Nephron (organoid): ENCODE measurements around the gene ZNF785.

Experiments used
- H3K27ac Mint-ChIP-seq, 3 experiments: 2 replicates each; pipeline ENCODE4 v1.8.0; 2020; ENCODE audit warnings: mixed read lengths in 3 of 3, mild to moderate bottlenecking in 2 of 3, moderate library complexity in 1 of 3
- H3K27me3 Mint-ChIP-seq: 2 replicates; pipeline ENCODE4 v1.8.0; 2021; ENCODE audit warnings: low read depth, mild to moderate bottlenecking, moderate library complexity, mixed read lengths
- H3K36me3 Mint-ChIP-seq: 2 replicates; pipeline ENCODE4 v1.8.0; 2020; ENCODE audit warnings: low read depth, mixed read lengths
- H3K4me1 Mint-ChIP-seq: 2 replicates; pipeline ENCODE4 v1.8.0; 2020; ENCODE audit warnings: mixed read lengths
- H3K4me3 Mint-ChIP-seq, 3 experiments: 2 replicates each; pipeline ENCODE4 v1.8.0; 2020; ENCODE audit warnings: mild to moderate bottlenecking in 3 of 3, mixed read lengths in 3 of 3, moderate library complexity in 2 of 3
- H3K9me3 Mint-ChIP-seq: 2 replicates; pipeline ENCODE4 v1.8.0; 2020; ENCODE audit warnings: mixed read lengths
- CTCF ChIP-seq, 3 experiments: fragments of 200-600 bp; sonication (generic); IDR thresholded peaks; one replicate each; pipeline ENCODE4 v1.5.0; 2021; ENCODE audit warnings: antibody characterized with exemption in 3 of 3; ENCODE audit not compliant: unreplicated experiment in 3 of 3

The ZNF785 gene

GRCh38 chr16:30553393-30553899 lies 32.1 kb downstream of the ZNF785 start:
- peaks cover 34% of the 10 kb centered on the region for H3K36me3 Mint-ChIP-seq
- H3K9me3 Mint-ChIP-seq = no peaks in the 10 kb centered on the region
- H3K4me1 Mint-ChIP-seq = peaks cover 18% of the 10 kb centered on the region
- H3K27ac Mint-ChIP-seq = peak overlapping the region in 1 of 3 experiments; percentile 66
- no peaks in the 10 kb centered on the region for H3K27me3 Mint-ChIP-seq
- peak overlapping the region in 2 of 3 experiments; percentile 62 to 64 for H3K4me3 Mint-ChIP-seq
- no peak for TF ChIP-seq CTCF (IDR thresholded peaks at IDR 0.05; ENCODE audit: unreplicated experiment in 3 of 3)

- TF ChIP-seq CTCF (IDR thresholded peaks at IDR 0.05; ENCODE audit: unreplicated experiment in 3 of 3) = no peak
- H3K27ac Mint-ChIP-seq = peak overlapping the region in 1 of 3 experiments; percentile 66
- H3K4me3 Mint-ChIP-seq = no peak overlapping the region
- peaks cover 18% of the 10 kb centered on the region for H3K4me1 Mint-ChIP-seq
- H3K27me3 Mint-ChIP-seq = peaks cover 2% of the 10 kb centered on the region
- H3K36me3 Mint-ChIP-seq = peaks cover 34% of the 10 kb centered on the region
- no peaks in the 10 kb centered on the region for H3K9me3 Mint-ChIP-seq
These were observed 32.5 kb downstream of the ZNF785 start for GRCh38 chr16:30552956-30553355.

- no peak for TF ChIP-seq CTCF (IDR thresholded peaks at IDR 0.05; ENCODE audit: unreplicated experiment in 3 of 3)
- Mint-ChIP-seq H3K36me3 (peaks cover 34% of the 10 kb centered on the region), H3K9me3 (no peaks in the 10 kb centered on the region), H3K27me3 (peaks cover 3% of the 10 kb centered on the region), H3K4me1 (peaks cover 18% of the 10 kb centered on the region), H3K27ac (no peak overlapping the region), H3K4me3 (no peak overlapping the region)
These were observed 33.7 kb downstream of the ZNF785 start for GRCh38 chr16:30551781-30552180.

GRCh38 chr16:30548416-30549253 lies 36.9 kb downstream of the ZNF785 start:
- Mint-ChIP-seq H3K36me3 (peaks cover 18% of the 10 kb centered on the region), H3K4me1 (peaks cover 4% of the 10 kb centered on the region), H3K27ac (peak overlapping the region in 1 of 3 experiments; percentile 41), H3K9me3 (no peaks in the 10 kb centered on the region), H3K27me3 (peaks cover 3% of the 10 kb centered on the region), H3K4me3 (no peak overlapping the region)
- TF ChIP-seq CTCF (IDR thresholded peaks at IDR 0.05; ENCODE audit: unreplicated experiment in 3 of 3) = no peak

GRCh38 chr16:30546115-30546514 lies 39.4 kb downstream of the ZNF785 start:
- Mint-ChIP-seq H3K4me1 (no peaks in the 10 kb centered on the region), H3K36me3 (peaks cover 6% of the 10 kb centered on the region), H3K9me3 (no peaks in the 10 kb centered on the region), H3K4me3 (no peak overlapping the region), H3K27ac (peak overlapping the region in 1 of 3 experiments; percentile 45), H3K27me3 (peaks cover 3% of the 10 kb centered on the region)
- TF ChIP-seq CTCF (IDR thresholded peaks at IDR 0.05; ENCODE audit: unreplicated experiment in 3 of 3) = no peak
